HG02981 (cell line): ENCODE measurements around the gene CFAP65.

Experiments
- ATAC-seq: cut with Tn5 transposase; IDR thresholded peaks from one replicate; pipeline ENCODE4 v1.9.1; 2021; ENCODE audit warnings: mild to moderate bottlenecking, moderate library complexity; ENCODE audit not compliant: unreplicated experiment

CFAP65 gene

GRCh38 chr2:219041252-219041651 is at the start of gene CFAP65:
Gene CFAP65, minus strand, starts transcription at chr2:219041516. Its CDS starts 2,468 bp downstream, at chr2:219039048.
- no peak for ATAC-seq

- no peak for ATAC-seq
Observed at GRCh38 chr2:219090436-219091299, 49.4 kb upstream of the CFAP65 start.

GRCh38 chr2:219089330-219089729 is 48.0 kb upstream of the CFAP65 start:
- no peak for ATAC-seq

- no peak for ATAC-seq
Observed at GRCh38 chr2:219087848-219088247, 46.5 kb upstream of the CFAP65 start.

- no peak for ATAC-seq
Observed at GRCh38 chr2:219087361-219087760, 46.0 kb upstream of the CFAP65 start.

GRCh38 chr2:219086196-219086595 is 44.9 kb upstream of the CFAP65 start:
- ATAC-seq = no peak

GRCh38 chr2:219084791-219085190 is 43.5 kb upstream of the CFAP65 start:
- ATAC-seq = no peak

- ATAC-seq = no peak
Observed at GRCh38 chr2:219082332-219082958, 41.1 kb upstream of the CFAP65 start.

GRCh38 chr2:219081701-219082331 is 40.5 kb upstream of the CFAP65 start:
- no peak for ATAC-seq

- no peak for ATAC-seq
Observed at GRCh38 chr2:219081096-219081495, 39.8 kb upstream of the CFAP65 start.

GRCh38 chr2:219079417-219079816 is 38.1 kb upstream of the CFAP65 start:
- no peak for ATAC-seq

- ATAC-seq = no peak
Observed at GRCh38 chr2:219078951-219079350, 37.6 kb upstream of the CFAP65 start.

- no peak for ATAC-seq
Observed at GRCh38 chr2:219078126-219078525, 36.8 kb upstream of the CFAP65 start.

GRCh38 chr2:219076253-219076652 is 34.9 kb upstream of the CFAP65 start:
- ATAC-seq = no peak

- no peak for ATAC-seq
Observed at GRCh38 chr2:219073413-219074129, 32.3 kb upstream of the CFAP65 start.

- no peak for ATAC-seq
Observed at GRCh38 chr2:219072741-219073250, 31.5 kb upstream of the CFAP65 start.

GRCh38 chr2:219071131-219071816 is 30.0 kb upstream of the CFAP65 start:
- ATAC-seq = no peak

GRCh38 chr2:219065484-219065883 is 24.2 kb upstream of the CFAP65 start:
- ATAC-seq = no peak

- ATAC-seq = no peak
Observed at GRCh38 chr2:219062081-219062480, 20.8 kb upstream of the CFAP65 start.
